T-helper 1 cell treated with Interleukin-12 subunit alpha and Interleukin-12 subunit beta and Interleukin-4 antibody, amounts not matched to agents 30 μg/mL and 1 μg/mL, for 36 hours (primary cell): ENCODE results near the gene PRDX2.
"Not testable (repeated sequence)": the region's sequence is repeated elsewhere in the genome, so short reads cannot be mapped to it uniquely, and the experiment has no call there.

Experiments
- H3K27ac Mint-ChIP-seq: one replicate; pipeline ENCODE4 v1.8.0; 2021; ENCODE audit warnings: mild to moderate bottlenecking, mixed read lengths
- H3K27me3 Mint-ChIP-seq: one replicate; pipeline ENCODE4 v1.8.0; 2021; ENCODE audit warnings: low read depth, mixed read lengths
- H3K36me3 Mint-ChIP-seq: one replicate; pipeline ENCODE4 v1.8.0; 2021; ENCODE audit warnings: low read depth, mixed read lengths
- H3K4me1 Mint-ChIP-seq: one replicate; pipeline ENCODE4 v1.8.0; 2021; ENCODE audit warnings: low read depth, mixed read lengths
- H3K4me3 Mint-ChIP-seq: one replicate; pipeline ENCODE4 v1.8.0; 2021; ENCODE audit warnings: mild to moderate bottlenecking, moderate library complexity, mixed read lengths
- H3K9me3 Mint-ChIP-seq: one replicate; pipeline ENCODE4 v1.8.0; 2021; ENCODE audit warnings: mixed read lengths

Gene PRDX2

GRCh38 chr19:12801466-12802266, at the start of gene PRDX2, which contains the start of gene THSD8:
TSS of gene PRDX2 (minus strand) at chr19:12801800. CDS start at chr19:12801261, 539 bp downstream.
TSS of gene THSD8 (plus strand) at chr19:12802069. CDS start at chr19:12802072, 3 bp downstream.
- Mint-ChIP-seq H3K4me1 (peaks cover 23% of the 10 kb centered on the region), H3K27ac (peak within 1 kb of the TSS; percentile 77), H3K36me3 (peaks cover 15% of the 10 kb centered on the region), H3K4me3 (peak within 1 kb of the TSS; percentile 86), H3K9me3 (no peaks in the 10 kb centered on the region), H3K27me3 (no peaks in the 10 kb centered on the region)

- Mint-ChIP-seq H3K27ac (no peak overlapping the region), H3K9me3 (no peaks in the 10 kb centered on the region), H3K4me3 (peak overlapping the region; percentile 49), H3K36me3 (no peaks in the 10 kb centered on the region), H3K4me1 (peaks cover 2% of the 10 kb centered on the region), H3K27me3 (peaks cover 5% of the 10 kb centered on the region)
These were observed 45.8 kb upstream of the PRDX2 start for GRCh38 chr19:12847159-12848139.

- not testable (repeated sequence) for H3K9me3 Mint-ChIP-seq, H3K4me1 Mint-ChIP-seq, H3K27ac Mint-ChIP-seq, H3K36me3 Mint-ChIP-seq
- Mint-ChIP-seq H3K27me3 (peaks cover 10% of the 10 kb centered on the region), H3K4me3 (peak overlapping the region; percentile 36)
These were observed 45.0 kb upstream of the PRDX2 start for GRCh38 chr19:12846613-12847012.

- H3K4me1 Mint-ChIP-seq, result peaks cover 21% of the 10 kb centered on the region
- no peak overlapping the region for H3K4me3 Mint-ChIP-seq
- no peak overlapping the region for H3K27ac Mint-ChIP-seq
- no peaks in the 10 kb centered on the region for H3K9me3 Mint-ChIP-seq
- H3K36me3 Mint-ChIP-seq, result no peaks in the 10 kb centered on the region
- H3K27me3 Mint-ChIP-seq, result peaks cover 33% of the 10 kb centered on the region
These were observed 42.6 kb upstream of the PRDX2 start for GRCh38 chr19:12843999-12844732.

- no peaks in the 10 kb centered on the region for H3K36me3 Mint-ChIP-seq
- no peak overlapping the region for H3K4me3 Mint-ChIP-seq
- H3K9me3 Mint-ChIP-seq, result no peaks in the 10 kb centered on the region
- peaks cover 22% of the 10 kb centered on the region for H3K4me1 Mint-ChIP-seq
- peaks cover 37% of the 10 kb centered on the region for H3K27me3 Mint-ChIP-seq
- H3K27ac Mint-ChIP-seq, result no peak overlapping the region
These were observed 41.7 kb upstream of the PRDX2 start for GRCh38 chr19:12843328-12843727.

GRCh38 chr19:12842511-12842910, 40.9 kb upstream of the PRDX2 start:
- H3K4me1 Mint-ChIP-seq, result peaks cover 23% of the 10 kb centered on the region
- H3K36me3 Mint-ChIP-seq, result no peaks in the 10 kb centered on the region
- peaks cover 43% of the 10 kb centered on the region for H3K27me3 Mint-ChIP-seq
- H3K9me3 Mint-ChIP-seq, result no peaks in the 10 kb centered on the region
- no peak overlapping the region for H3K4me3 Mint-ChIP-seq
- H3K27ac Mint-ChIP-seq, result no peak overlapping the region

- peaks cover 56% of the 10 kb centered on the region for H3K27me3 Mint-ChIP-seq
- no peak overlapping the region for H3K27ac Mint-ChIP-seq
- H3K4me1 Mint-ChIP-seq, result peaks cover 23% of the 10 kb centered on the region
- no peaks in the 10 kb centered on the region for H3K9me3 Mint-ChIP-seq
- no peaks in the 10 kb centered on the region for H3K36me3 Mint-ChIP-seq
- H3K4me3 Mint-ChIP-seq, result peak overlapping the region; percentile 53
These were observed 39.5 kb upstream of the PRDX2 start for GRCh38 chr19:12841094-12841493.

GRCh38 chr19:12840091-12841079, 38.8 kb upstream of the PRDX2 start:
- peaks cover 63% of the 10 kb centered on the region for H3K27me3 Mint-ChIP-seq
- peaks cover 23% of the 10 kb centered on the region for H3K4me1 Mint-ChIP-seq
- H3K4me3 Mint-ChIP-seq, result peak overlapping the region; percentile 53
- H3K27ac Mint-ChIP-seq, result no peak overlapping the region
- no peaks in the 10 kb centered on the region for H3K36me3 Mint-ChIP-seq
- no peaks in the 10 kb centered on the region for H3K9me3 Mint-ChIP-seq

- peak overlapping the region; percentile 23 for H3K27ac Mint-ChIP-seq
- H3K27me3 Mint-ChIP-seq, result peaks cover 69% of the 10 kb centered on the region
- H3K4me1 Mint-ChIP-seq, result peaks cover 26% of the 10 kb centered on the region
- no peaks in the 10 kb centered on the region for H3K36me3 Mint-ChIP-seq
- no peaks in the 10 kb centered on the region for H3K9me3 Mint-ChIP-seq
- peak overlapping the region; percentile 60 for H3K4me3 Mint-ChIP-seq
These were observed 37.5 kb upstream of the PRDX2 start for GRCh38 chr19:12838886-12839756.

GRCh38 chr19:12838182-12838885, 36.7 kb upstream of the PRDX2 start, which contains the start of gene MAST1:
TSS of gene MAST1 (plus strand) at chr19:12838515. CDS start at chr19:12838573, 58 bp downstream.
- Mint-ChIP-seq H3K27me3 (peaks cover 70% of the 10 kb centered on the region), H3K4me3 (peak within 1 kb of the TSS; percentile 60), H3K9me3 (no peaks in the 10 kb centered on the region), H3K36me3 (no peaks in the 10 kb centered on the region), H3K4me1 (peaks cover 27% of the 10 kb centered on the region), H3K27ac (no peak within 1 kb of the TSS)

- H3K9me3 Mint-ChIP-seq, result no peaks in the 10 kb centered on the region
- H3K27me3 Mint-ChIP-seq, result peaks cover 78% of the 10 kb centered on the region
- no peak overlapping the region for H3K4me3 Mint-ChIP-seq
- H3K4me1 Mint-ChIP-seq, result peaks cover 32% of the 10 kb centered on the region
- no peaks in the 10 kb centered on the region for H3K36me3 Mint-ChIP-seq
- H3K27ac Mint-ChIP-seq, result no peak overlapping the region
These were observed 35.6 kb upstream of the PRDX2 start for GRCh38 chr19:12837225-12837624.

GRCh38 chr19:12836529-12836863, 34.9 kb upstream of the PRDX2 start:
- Mint-ChIP-seq H3K36me3 (no peaks in the 10 kb centered on the region), H3K27me3 (peaks cover 79% of the 10 kb centered on the region), H3K4me1 (peaks cover 30% of the 10 kb centered on the region), H3K27ac (no peak overlapping the region), H3K4me3 (no peak overlapping the region), H3K9me3 (no peaks in the 10 kb centered on the region)
